GM12874 (cell line): ENCODE results near the gene FAM171A1.

Source experiments
- TF ChIP-seq, protein P1 (sequence below): IDR thresholded peaks from 2 replicates; pipeline ENCODE4 v1.5.1; 2011; ENCODE audit warnings: low read depth, mild to moderate bottlenecking, control low read depth, low read length, moderate library complexity; ENCODE audit not compliant: insufficient read depth

FAM171A1 gene

GRCh38 chr10:15169555-15170401, 201.3 kb downstream of the FAM171A1 start:
- TF ChIP-seq, protein P1, sequence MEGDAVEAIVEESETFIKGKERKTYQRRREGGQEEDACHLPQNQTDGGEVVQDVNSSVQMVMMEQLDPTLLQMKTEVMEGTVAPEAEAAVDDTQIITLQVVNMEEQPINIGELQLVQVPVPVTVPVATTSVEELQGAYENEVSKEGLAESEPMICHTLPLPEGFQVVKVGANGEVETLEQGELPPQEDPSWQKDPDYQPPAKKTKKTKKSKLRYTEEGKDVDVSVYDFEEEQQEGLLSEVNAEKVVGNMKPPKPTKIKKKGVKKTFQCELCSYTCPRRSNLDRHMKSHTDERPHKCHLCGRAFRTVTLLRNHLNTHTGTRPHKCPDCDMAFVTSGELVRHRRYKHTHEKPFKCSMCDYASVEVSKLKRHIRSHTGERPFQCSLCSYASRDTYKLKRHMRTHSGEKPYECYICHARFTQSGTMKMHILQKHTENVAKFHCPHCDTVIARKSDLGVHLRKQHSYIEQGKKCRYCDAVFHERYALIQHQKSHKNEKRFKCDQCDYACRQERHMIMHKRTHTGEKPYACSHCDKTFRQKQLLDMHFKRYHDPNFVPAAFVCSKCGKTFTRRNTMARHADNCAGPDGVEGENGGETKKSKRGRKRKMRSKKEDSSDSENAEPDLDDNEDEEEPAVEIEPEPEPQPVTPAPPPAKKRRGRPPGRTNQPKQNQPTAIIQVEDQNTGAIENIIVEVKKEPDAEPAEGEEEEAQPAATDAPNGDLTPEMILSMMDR = no peak

- TF ChIP-seq, protein P1 = no peak
Observed at GRCh38 chr10:15168786-15169554, 202.1 kb downstream of the FAM171A1 start.

DNA sequence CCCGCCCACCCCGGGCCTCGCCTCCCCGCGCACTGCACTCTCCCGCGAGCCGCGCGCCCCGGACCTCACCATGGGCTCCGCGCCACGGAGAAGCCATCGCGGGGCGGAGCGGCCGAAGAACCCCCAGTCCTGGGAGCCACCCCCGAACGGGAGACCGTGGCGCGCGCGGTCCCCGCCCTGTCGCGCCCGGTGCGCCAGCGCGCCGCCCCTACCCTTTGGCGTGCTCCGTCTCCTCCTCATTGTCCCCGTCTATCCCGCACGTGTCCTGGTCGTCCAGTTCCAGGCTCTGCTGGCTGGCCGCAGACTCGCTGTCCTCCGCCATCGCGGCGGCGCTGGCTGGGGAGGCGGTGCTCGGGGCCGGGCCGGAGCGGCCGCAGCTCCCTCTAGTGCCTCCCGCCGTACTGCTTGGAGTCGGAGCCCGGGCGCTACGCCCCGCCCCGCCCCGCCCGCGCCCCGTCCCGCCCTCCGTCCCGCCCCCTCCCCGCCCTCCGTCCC, 202.8 kb downstream of the FAM171A1 start, which contains the start of gene NMT2:
NMT2 (minus strand) TSS at position 403 of the 495 bp plus-strand sequence; CDS start at position 322, 81 bp downstream.
- TF ChIP-seq, protein P1 = peak; percentile 53

GRCh38 chr10:15167411-15168290, 203.4 kb downstream of the FAM171A1 start:
- TF ChIP-seq, protein P1 = peak; percentile 54

DNA sequence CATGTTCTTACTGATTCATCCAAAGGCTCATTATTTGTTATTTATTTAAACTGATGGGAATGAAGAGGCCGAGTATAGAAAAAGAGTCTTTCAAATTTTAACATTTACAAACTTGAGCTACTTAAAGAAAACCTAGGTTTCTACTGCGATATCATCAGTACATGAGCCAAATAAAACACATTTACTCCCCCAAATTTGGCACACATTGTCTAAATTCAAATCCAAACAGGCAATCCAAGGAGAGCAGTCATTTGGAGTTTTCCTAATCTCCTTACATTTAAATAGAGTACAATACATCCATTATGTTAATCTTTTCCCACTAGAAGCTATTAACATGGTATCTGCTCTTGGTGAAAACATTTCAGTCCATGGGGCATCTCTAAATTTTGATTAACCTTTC, 204.8 kb downstream of the FAM171A1 start:
- TF ChIP-seq, protein P1 = no peak

DNA sequence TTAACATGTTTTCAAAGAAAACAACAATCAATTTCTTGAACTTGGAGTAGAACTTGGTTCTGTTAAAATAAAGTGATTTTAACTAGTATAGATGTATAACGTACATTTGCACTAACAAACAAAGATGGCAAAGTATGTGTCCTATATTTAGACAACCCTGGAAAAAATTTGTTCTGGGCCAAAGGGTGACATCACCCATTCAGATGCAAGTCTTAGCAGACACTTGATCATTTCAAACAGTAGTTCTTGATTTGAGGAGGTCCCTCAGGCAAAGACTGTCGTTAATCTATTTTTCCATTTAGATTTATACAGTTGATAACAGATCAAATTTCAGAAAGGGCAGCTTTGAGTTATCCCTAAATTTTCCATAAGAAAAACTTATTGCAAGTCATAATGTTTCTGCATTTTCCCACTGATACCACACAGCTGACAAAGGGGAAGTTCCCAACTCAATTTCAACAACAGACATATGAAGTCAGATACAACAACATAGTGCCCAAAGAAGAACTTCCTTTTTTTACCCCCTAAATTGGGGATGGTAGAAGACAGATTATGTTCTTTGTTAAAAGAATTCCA, 207.7 kb downstream of the FAM171A1 start:
- TF ChIP-seq, protein P1 = no peak
